HG03097 (cell line): ENCODE results near the gene ATP2B1.

Experiments used
- ATAC-seq: cut with Tn5 transposase; IDR thresholded peaks from one replicate; pipeline ENCODE4 v1.9.1; 2021; ENCODE audit not compliant: unreplicated experiment, low FRiP score

ATP2B1 gene

DNA sequence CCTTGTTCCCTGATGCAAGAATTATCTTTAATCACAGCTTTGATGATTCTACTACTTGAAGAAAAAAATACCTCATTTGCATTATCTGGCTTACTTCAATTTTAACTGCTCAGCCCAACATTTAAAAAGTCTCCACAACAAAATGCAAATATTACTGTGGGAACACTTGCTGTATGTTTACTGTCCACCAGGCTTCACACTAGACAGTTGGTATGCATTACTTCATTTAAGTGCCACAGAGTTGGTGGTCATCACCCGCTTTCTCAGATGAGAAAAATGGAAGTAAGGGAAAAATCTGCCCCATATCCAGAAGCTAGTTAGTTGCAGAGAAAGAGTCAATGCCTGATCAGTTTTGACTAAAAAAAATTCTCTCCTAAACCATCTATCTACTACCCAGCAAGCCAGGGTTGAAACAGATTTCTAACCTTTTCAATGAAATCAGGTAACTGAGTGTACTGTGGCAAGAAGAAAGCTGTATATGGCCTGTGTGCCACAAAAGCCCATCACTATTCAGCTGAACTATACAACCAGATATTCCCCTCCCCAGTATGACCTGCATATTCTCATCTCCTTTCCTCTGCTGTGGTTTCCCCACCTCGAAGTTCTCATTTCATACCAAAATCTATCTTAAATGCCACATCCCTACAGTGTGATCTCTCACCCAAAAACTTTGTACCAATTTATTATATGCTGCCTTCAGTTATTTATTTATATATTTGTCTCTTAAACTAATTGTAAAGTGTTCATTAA lies 90.3 kb downstream of the ATP2B1 start:
- ATAC-seq, result no peak

DNA sequence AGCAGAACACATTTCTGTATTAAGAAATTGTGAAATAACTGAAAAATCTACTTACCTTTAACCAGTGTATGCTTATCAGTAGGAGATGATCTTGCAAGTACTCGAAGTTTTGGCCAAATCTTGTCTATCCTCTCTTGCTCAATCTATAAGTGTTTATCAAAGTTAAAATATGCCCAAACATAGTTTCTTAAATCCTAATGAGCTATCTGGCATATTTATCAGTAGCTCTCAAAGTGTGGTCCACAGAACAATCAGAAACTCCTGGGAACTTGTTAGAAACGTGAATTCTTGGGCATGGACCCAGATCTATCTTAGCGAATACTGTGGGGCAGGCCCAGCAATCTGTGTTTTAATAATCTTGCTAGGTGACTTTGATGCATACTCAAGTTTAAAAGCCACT lies 98.3 kb downstream of the ATP2B1 start:
- no peak for ATAC-seq

DNA sequence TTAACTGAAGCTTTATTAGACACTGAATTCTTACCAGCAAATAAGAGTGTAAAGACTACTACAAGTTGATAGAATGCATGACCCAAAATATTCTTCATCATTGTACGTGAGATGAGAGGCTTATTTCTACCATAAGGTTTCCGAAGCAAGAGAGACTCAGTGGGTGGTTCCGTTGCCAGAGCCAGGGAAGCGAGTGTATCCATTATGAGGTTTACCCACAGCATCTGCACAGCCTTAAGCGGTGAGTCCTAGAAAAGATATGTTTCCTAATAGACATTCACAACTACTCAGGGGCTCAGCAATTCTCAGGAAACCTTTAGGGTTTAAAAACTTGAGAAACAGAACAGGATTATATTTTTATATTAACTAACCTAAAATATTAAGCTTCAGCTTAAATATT lies 105.0 kb downstream of the ATP2B1 start:
- ATAC-seq, result no peak

DNA sequence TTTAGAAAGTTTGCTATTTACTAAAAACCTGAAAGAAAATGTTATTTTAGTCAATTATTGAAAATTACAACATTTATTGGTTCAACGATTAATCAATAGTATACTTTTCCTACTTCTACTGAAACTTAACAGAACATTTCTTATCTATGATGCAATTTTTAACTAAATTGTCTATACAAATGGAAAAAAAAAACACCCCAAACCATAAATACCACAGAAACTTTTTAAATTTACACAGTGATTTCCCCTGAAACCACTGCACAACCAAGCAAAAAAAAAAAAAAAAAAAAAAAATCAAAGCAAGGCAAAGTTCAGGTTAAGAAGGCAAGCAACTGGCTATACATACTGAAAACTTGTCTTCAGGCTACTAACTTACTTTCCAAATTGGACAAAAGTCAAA lies 110.9 kb downstream of the ATP2B1 start:
- ATAC-seq, result no peak

DNA sequence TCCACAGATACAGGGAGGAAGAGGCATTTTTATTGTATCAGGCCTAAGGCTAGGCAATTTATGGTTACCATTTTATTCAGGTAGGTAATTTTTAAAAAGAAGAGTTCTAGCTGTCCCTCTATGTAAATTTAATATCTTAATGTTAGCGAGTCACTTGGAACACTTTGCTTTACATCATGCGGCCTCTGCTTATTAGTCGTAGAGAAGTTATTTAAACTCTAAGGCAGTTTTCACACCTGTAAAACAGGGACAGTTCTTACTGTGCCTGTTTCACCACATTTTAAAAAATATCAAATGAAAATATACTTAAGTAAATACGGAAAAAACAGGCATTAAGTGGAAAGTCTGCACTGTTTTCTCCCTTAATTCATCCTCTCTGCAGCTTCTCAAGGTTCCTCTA lies 111.4 kb downstream of the ATP2B1 start:
- no peak for ATAC-seq

GRCh38 chr12:89593873-89594272 lies 114.8 kb downstream of the ATP2B1 start:
- ATAC-seq, result no peak

- no peak for ATAC-seq
Observed at GRCh38 chr12:89593233-89593632, 115.4 kb downstream of the ATP2B1 start.

DNA sequence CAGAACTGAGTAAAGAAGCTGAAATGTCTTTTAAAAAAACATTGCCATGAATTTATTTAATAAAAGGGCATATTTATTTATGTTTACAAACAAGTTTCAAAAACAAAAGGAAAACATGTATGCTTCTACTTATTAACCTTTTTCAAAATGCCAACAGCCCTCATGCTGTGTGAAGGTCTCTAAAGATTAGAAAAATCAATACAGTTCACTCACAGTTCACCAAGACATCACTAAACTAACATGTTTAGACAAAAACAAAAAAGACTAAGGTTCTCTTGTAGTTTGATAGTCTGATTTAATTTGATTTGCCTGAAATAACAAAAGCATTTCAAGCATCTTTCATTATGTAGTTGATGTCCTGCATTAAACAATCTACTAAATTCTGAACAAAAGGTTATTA lies 118.9 kb downstream of the ATP2B1 start:
- ATAC-seq, result no peak

DNA sequence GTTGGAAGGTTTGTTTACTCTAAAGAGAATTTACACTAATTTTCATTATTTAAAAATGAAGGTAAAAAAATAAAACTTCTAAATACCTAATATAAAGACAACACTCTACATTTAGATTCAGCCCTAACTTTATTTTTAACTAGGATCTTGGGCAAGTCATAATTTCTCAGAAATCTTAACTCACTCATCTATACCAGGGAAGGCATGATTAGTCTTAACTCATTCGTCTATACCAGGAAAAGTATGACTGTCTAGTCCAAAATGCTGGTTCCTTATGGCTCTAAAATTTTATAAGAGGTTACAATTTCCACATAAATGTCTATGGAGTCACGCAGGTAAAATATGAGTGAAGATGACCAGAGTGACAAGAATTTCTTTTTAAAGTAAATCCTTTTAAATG lies 130.1 kb downstream of the ATP2B1 start:
- no peak for ATAC-seq

DNA sequence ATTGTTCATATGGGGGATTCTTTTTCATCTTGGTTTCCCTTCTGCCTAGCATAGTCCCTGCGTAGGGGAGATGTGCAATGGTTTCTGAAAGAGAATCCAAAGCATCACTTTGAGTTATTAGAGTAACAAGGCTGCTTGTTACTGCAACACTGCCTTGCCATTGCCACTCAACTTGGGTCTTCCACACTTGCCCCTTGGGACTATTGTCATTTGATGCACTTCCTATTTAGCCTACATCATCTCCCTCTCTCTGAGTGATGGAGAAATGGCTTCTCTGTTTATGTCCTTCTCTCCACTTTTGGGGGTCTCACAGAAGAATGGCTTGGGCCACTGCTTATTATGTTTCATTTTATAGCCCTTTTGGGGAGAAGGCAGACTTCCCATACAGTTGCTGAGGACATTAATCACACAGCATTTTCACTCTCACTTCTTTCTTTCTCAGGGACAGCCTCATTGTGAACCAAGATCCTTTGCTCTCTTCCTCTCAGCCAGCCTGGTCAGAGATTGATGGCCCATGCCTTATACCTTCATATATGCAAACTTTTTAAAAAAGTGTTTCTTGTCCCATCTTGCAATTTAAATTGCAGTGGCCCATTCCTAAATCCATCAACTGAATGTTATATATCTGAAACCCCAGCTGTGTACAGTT lies 131.9 kb downstream of the ATP2B1 start:
- ATAC-seq, result no peak

DNA sequence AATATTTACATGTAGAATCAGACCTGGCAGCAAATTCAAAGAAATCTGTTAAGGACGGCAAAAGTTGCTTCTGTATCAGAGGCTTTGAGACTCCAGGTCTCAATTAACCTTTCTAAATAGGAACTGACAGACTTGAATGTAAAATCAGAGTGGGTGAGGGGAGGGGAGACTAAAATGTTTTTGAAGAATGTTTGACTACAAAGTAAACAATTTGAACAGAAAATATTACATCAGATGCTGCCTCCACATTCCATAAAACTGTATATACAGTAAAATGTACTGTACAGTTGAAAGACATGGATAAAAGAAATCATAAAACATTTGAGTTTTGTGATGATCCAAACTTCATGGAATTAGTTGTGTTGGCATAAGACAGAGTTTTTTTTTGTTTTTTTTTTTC lies 133.3 kb downstream of the ATP2B1 start:
- ATAC-seq, result no peak

DNA sequence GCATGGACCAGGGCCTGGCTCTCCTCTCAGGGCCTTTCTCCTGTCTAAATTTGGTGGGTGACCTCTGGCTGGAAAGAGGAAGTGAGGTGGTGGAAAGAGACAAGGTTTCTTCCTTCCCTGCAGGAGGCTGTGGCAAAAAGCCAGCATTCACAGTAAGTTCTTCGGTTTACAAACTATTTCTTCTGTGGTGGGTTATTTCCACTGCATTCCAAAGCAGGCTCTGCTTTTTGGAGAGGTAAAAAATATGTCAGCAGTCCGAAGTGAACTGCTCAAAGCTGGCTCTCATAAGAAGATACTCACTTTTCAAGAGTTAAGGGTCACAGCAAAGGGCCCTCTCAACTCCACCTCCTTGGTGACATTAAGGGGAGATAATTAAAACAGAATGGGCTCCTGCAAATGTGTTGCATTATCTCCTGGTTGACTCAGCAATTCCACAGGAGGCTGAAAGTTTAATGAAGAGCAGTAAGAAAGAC lies 133.9 kb downstream of the ATP2B1 start:
- ATAC-seq, result no peak

- no peak for ATAC-seq
Observed at GRCh38 chr12:89573051-89573810, 135.4 kb downstream of the ATP2B1 start.

- no peak for ATAC-seq
Observed at GRCh38 chr12:89571491-89572195, 137.0 kb downstream of the ATP2B1 start.

GRCh38 chr12:89568484-89568883 lies 140.2 kb downstream of the ATP2B1 start:
- no peak for ATAC-seq

GRCh38 chr12:89567691-89568239 lies 140.9 kb downstream of the ATP2B1 start:
- no peak for ATAC-seq

DNA sequence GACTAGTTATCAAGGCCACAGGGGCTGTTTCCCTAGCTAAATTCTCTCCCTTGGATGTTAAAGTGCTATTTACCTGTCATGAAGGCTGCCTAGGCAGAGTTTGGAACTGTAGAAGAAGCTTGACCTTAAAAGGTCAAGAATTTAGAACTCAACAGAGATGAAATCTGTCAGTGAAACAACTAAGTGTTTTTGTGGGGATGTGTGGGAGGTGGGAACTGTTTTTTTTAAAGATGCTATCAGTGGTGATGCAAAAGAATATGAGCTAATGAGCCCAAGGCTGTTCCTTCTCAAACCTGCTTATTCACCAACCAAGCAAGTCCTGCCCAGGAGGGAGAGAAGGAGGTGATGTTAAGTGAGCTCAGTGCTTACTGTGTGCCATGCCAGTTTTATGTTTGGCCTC lies 142.0 kb downstream of the ATP2B1 start:
- ATAC-seq, result no peak

- ATAC-seq, result no peak
Observed at GRCh38 chr12:89565002-89565401, 143.6 kb downstream of the ATP2B1 start.

DNA sequence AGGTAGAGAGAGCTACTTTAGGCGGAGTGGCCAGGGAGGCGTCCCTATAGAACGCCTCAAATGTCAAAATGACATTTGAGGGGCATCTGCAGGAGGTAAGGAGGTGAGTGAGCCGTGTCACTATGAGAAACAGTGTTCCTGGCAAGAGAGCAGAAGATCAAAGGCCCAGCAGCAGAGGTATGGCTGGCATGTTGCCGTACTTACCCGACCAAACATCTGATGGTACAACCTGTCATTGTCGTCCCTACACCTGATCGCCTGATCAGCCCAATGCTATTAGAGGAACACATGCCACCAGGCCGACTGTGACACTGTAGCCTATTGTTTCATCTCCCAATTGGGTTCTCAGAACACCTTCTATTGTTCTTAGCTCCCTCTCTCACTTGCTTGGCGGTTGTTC lies 148.9 kb downstream of the ATP2B1 start:
- no peak for ATAC-seq

GRCh38 chr12:89556976-89557375 lies 151.7 kb downstream of the ATP2B1 start:
- ATAC-seq, result no peak

- ATAC-seq, result no peak
Observed at GRCh38 chr12:89552376-89552775, 156.3 kb downstream of the ATP2B1 start.
